Suprapubic skin (tissue), 3 donors: ENCODE data around the gene KIF22.

ENCODE experiments used
- EP300 ChIP-seq: sonication (generic); formaldehyde crosslinking; IDR thresholded peaks from one replicate; pipeline ENCODE4 v1.6.1; 2017; ENCODE audit warnings: antibody characterized with exemption
- POLR2A ChIP-seq, 2 donors: fragments of 450-650 bp; IDR thresholded peaks; one replicate each; pipeline ENCODE4 v1.6.1; 2017; ENCODE audit warnings: antibody characterized with exemption in 2 of 2, mild to moderate bottlenecking in 2 of 2, moderate library complexity in 2 of 2
- TF ChIP-seq, protein P1 (sequence below), 2 donors: fragments of 200-600 bp in 1 of 2; fragments of 450-650 bp in 1 of 2; sonication (generic) in 1 of 2; IDR thresholded peaks; one replicate each; pipeline ENCODE4 v1.5.1; 2016 to 2019; ENCODE audit warnings: antibody characterized with exemption in 2 of 2, mild to moderate bottlenecking in 1 of 2, moderate library complexity in 1 of 2

DNA sequence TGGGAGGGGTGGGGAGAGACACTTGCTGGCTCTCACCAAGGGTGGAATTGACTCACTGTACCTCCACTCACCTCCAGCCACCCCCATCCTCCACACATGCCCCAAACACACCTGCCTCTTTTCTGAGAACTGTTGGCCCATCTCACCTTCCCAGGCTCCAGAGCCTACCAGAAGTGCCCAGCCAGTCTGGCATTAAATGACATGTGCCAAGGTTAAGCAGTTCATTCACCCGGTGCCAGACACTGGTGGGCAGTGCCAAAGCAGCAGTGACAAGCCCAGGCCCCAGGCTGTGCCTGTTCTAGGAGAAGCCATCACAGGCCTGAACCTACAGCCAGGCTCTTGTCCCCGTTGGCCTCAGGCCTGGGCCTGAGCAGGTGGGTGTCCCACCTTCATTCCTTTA, 40.9 kb downstream of the KIF22 start:
- TF ChIP-seq POLR2A (IDR thresholded peaks at IDR 0.05) (no peak), EP300 (no peak)
- TF ChIP-seq, protein P1, sequence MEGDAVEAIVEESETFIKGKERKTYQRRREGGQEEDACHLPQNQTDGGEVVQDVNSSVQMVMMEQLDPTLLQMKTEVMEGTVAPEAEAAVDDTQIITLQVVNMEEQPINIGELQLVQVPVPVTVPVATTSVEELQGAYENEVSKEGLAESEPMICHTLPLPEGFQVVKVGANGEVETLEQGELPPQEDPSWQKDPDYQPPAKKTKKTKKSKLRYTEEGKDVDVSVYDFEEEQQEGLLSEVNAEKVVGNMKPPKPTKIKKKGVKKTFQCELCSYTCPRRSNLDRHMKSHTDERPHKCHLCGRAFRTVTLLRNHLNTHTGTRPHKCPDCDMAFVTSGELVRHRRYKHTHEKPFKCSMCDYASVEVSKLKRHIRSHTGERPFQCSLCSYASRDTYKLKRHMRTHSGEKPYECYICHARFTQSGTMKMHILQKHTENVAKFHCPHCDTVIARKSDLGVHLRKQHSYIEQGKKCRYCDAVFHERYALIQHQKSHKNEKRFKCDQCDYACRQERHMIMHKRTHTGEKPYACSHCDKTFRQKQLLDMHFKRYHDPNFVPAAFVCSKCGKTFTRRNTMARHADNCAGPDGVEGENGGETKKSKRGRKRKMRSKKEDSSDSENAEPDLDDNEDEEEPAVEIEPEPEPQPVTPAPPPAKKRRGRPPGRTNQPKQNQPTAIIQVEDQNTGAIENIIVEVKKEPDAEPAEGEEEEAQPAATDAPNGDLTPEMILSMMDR (IDR thresholded peaks at IDR 0.05), result no peak
